Endothelial cell of umbilical vein (primary cell): ENCODE results near the gene NUMA1. TPM values are rescaled to one million over a fixed set of nuclear protein-coding genes. Genes with fewer than 3 reads are reported as not detected.
A peak's percentile ranks its signal among the peaks of the same experiment; 100 is the strongest.

Source experiments
- BruUV-seq: library from RNA; stranded (reverse); fragments of 400-500 nt; replicated peaks from 2 replicates; lab custom pipeline; 2021; lab: Mats Ljungman, UMichigan
- CTCF ChIA-PET: fragments of 300-600, 350-600 bp; sonication (Branson Sonifier 250); formaldehyde crosslinking; loops from one replicate; lab custom pipeline; 2021; ENCODE audit warnings: antibody characterized with exemption, inconsistent platforms; lab: Charles Lee
- POLR2A ChIA-PET: fragments of 300-600, 350-600 bp; sonication (Branson Sonifier 250); formaldehyde crosslinking; loops from one replicate; lab custom pipeline; 2021; ENCODE audit warnings: antibody characterized with exemption, inconsistent platforms; lab: Charles Lee
- DNase-seq: peaks from one replicate; pipeline ENCODE4 v3.0.0-alpha.2; 2011; ENCODE audit warnings: low read depth, low spot score
- FAIRE-seq: peaks from 2 replicates; lab custom pipeline; 2011; peaks lifted over from hg19 to GRCh38; lab: Jason Lieb, UNC
- H2AFZ ChIP-seq: 2 replicates; pipeline ENCODE4 v1.6.0; 2012; ENCODE audit warnings: low read depth, low read length, control low read depth, inconsistent platforms
- H3K27ac ChIP-seq: 2 replicates; pipeline ENCODE4 v1.5.1; 2011; ENCODE audit warnings: low read depth, mild to moderate bottlenecking, control low read depth, low read length, moderate library complexity; ENCODE audit not compliant: insufficient read depth
- H3K27me3 ChIP-seq, 2 experiments: 2 replicates each; pipeline versions ENCODE4 v1.6.0 to v1.6.1; 2011; ENCODE audit warnings: low read length in 2 of 2, mixed read lengths in 1 of 2; ENCODE audit not compliant: control insufficient read depth in 2 of 2, insufficient read depth in 2 of 2
- H3K36me3 ChIP-seq, 2 experiments: 2 replicates in 1 of 2; 3 replicates in 1 of 2; pipeline ENCODE4 v1.5.1; 2011; ENCODE audit warnings: low read length in 2 of 2, mild to moderate bottlenecking in 1 of 2, moderate library complexity in 1 of 2; ENCODE audit not compliant: control insufficient read depth in 2 of 2, insufficient read depth in 2 of 2; ENCODE audit errors: extremely low read depth in 1 of 2
- H3K4me1 ChIP-seq: 3 replicates; pipeline ENCODE4 v1.5.1; 2011; ENCODE audit warnings: mild to moderate bottlenecking, low read length; ENCODE audit not compliant: control insufficient read depth, insufficient read depth; ENCODE audit errors: extremely low read depth
- H3K4me2 ChIP-seq: 2 replicates; pipeline ENCODE4 v1.6.1; 2011; ENCODE audit warnings: low read length, control low read depth, mixed read lengths; ENCODE audit not compliant: insufficient read depth
- H3K4me3 ChIP-seq, 3 experiments: fragments of 200-600 bp in 1 of 3; sonication (generic), shearing (Covaris generic) in 1 of 3; replicated peaks in 1 of 3; 2 replicates each; pipeline ENCODE4 v1.5.1; 2011 to 2016; ENCODE audit warnings: control low read depth in 3 of 3, low read length in 3 of 3, mild to moderate bottlenecking in 2 of 3, inconsistent platforms in 1 of 3, low read depth in 1 of 3, moderate library complexity in 1 of 3; ENCODE audit not compliant: insufficient read depth in 1 of 3
- H3K79me2 ChIP-seq: 2 replicates; pipeline ENCODE4 v1.6.0; 2012; ENCODE audit warnings: low read length, inconsistent platforms; ENCODE audit not compliant: control insufficient read depth, insufficient read depth
- H3K9ac ChIP-seq: replicated peaks from 2 replicates; pipeline ENCODE3; 2011; ENCODE audit warnings: low read length, control low read depth; ENCODE audit not compliant: insufficient read depth; ENCODE audit errors: extremely low read depth
- H3K9me1 ChIP-seq: replicated peaks from 3 replicates; pipeline ENCODE4 v1.6.0; 2011; ENCODE audit warnings: mild to moderate bottlenecking, low read length; ENCODE audit not compliant: control insufficient read depth, insufficient read depth; ENCODE audit errors: extremely low read depth
- H3K9me3 ChIP-seq: replicated peaks from 2 replicates; pipeline ENCODE4 v1.5.1; 2012; ENCODE audit warnings: low read length, inconsistent platforms; ENCODE audit not compliant: control insufficient read depth, insufficient read depth
- H4K20me1 ChIP-seq: replicated peaks from 2 replicates; pipeline ENCODE3; 2011; ENCODE audit warnings: mild to moderate bottlenecking, low read length; ENCODE audit not compliant: control insufficient read depth, insufficient read depth; ENCODE audit errors: extremely low read depth
- FOS ChIP-seq: IDR thresholded peaks from 2 replicates; pipeline ENCODE4 v1.6.1; 2011; ENCODE audit warnings: mild to moderate bottlenecking, low read length, moderate library complexity, borderline replicate concordance; ENCODE audit not compliant: insufficient read depth
- POLR2A ChIP-seq: IDR thresholded peaks from 2 replicates; pipeline ENCODE4 v1.6.1; 2012; ENCODE audit warnings: low read depth, mild to moderate bottlenecking, control low read depth, low read length
- POLR2AphosphoS5 ChIP-seq: IDR thresholded peaks from 2 replicates; pipeline ENCODE4 v1.6.1; 2012; ENCODE audit warnings: low read depth, mild to moderate bottlenecking, control low read depth, low read length, moderate library complexity; ENCODE audit not compliant: insufficient read depth
- dilution Hi-C: fragments of 300-500 bp; cut with MboI; formaldehyde crosslinking; loops from one replicate; pipeline ENCODE4 v1.15.0; 2019; ENCODE audit warnings: low sequenced_read_pairs; ENCODE audit not compliant: extremely low pct_ligation_motif_present
- intact Hi-C: fragments of 100-400 bp; cut with micrococcal nuclease; formaldehyde crosslinking; loops from one replicate; pipeline ENCODE4 v1.10.0; 2022
- polyA plus RNA-seq, 4 experiments: library from polyadenylated mRNA; depleted of rRNA in 3 of 4; stranded (reverse) in 3 of 4; unstranded in 1 of 4; fragments of >200 nt; gene quantifications; 2 replicates each; pipeline versions ENCODE4 v1.2.1 to v1.2.3, GENCODE V29; 2011 to 2012; ENCODE audit warnings: missing spikeins in 1 of 4
- total RNA-seq: library from RNA; stranded (reverse); gene quantifications from 2 replicates; pipeline ENCODE4 v1.2.3, GENCODE V29; 2021

Gene NUMA1
- total and polyA plus RNA-seq, 2 donors (not counting 3 experiments of a cell fraction or from before 2014, with no cell fraction given), result 120 to 164 TPM

GRCh38 chr11:72001834-72002591 lies 78.3 kb downstream of the NUMA1 start:
- FAIRE-seq (no peak), DNase-seq (no peak)
- intact Hi-C loops (no loop called here), dilution Hi-C loops (no loop called here)
- Histone ChIP-seq H3K27me3 (no peaks in the 10 kb centered on the region), H3K4me1 (peaks cover 14% of the 10 kb centered on the region), H3K9ac (no peak overlapping the region), H3K79me2 (no peaks in the 10 kb centered on the region), H3K9me1 (no peaks in the 10 kb centered on the region), H3K4me2 (no peak overlapping the region), H4K20me1 (no peaks in the 10 kb centered on the region), H3K4me3 (no peak overlapping the region), H2AFZ (no peak overlapping the region), H3K9me3 (no peaks in the 10 kb centered on the region), H3K36me3 (peaks cover 19 to 59% of the 10 kb centered on the region in 2 experiments), H3K27ac (no peak overlapping the region)
- TF ChIP-seq POLR2A, result peak; percentile 64
- TF ChIP-seq FOS, result no peak
- ChIA-PET CTCF (no interaction called here), POLR2A (no interaction called here)
- TSS peak; percentile 21 for BruUV-seq

- Histone ChIP-seq H3K79me2 (no peaks in the 10 kb centered on the region), H3K4me3 (no peak overlapping the region), H3K9me3 (no peaks in the 10 kb centered on the region), H3K36me3 (peaks cover 17 to 54% of the 10 kb centered on the region in 2 experiments), H3K9ac (no peak overlapping the region), H3K4me2 (no peak overlapping the region), H2AFZ (no peak overlapping the region), H3K9me1 (no peaks in the 10 kb centered on the region), H3K27me3 (no peaks in the 10 kb centered on the region), H3K27ac (no peak overlapping the region), H3K4me1 (peaks cover 14% of the 10 kb centered on the region), H4K20me1 (no peaks in the 10 kb centered on the region)
- FAIRE-seq (no peak), DNase-seq (no peak)
- no TSS peak for BruUV-seq
- ChIA-PET POLR2A (no interaction called here), CTCF (no interaction called here)
- dilution Hi-C loops, result no loop called here
- intact Hi-C loops, result no loop called here
- TF ChIP-seq POLR2AphosphoS5, result no peak
Measured at GRCh38 chr11:72001285-72001684, 79.1 kb downstream of the NUMA1 start.
